Adrenal gland (tissue), 5 donors: ENCODE data around the gene PPP4R3C.

ENCODE experiments used
- POLR2A ChIP-seq, 2 donors: fragments of 450-650 bp; IDR thresholded peaks; one replicate each; pipeline ENCODE4 v1.6.1; 2017; ENCODE audit warnings: antibody characterized with exemption in 2 of 2, mild to moderate bottlenecking in 2 of 2, moderate library complexity in 1 of 2
- TF ChIP-seq, protein P1 (sequence below), 6 experiments: fragments of 450-650 bp in 4 of 6; fragments of 200-600 bp in 2 of 6; sonication (generic) in 1 of 6; IDR thresholded peaks; 1 replicate in 5 of 6; 2 replicates in 1 of 6; pipeline versions ENCODE4 v1.5.1 to v1.8.0; 2016 to 2021; ENCODE audit warnings: antibody characterized with exemption in 6 of 6, mild to moderate bottlenecking in 2 of 6, moderate library complexity in 1 of 6
- donor health status: DM: no; HTN: no; CAD: no.

GRCh38 chrX:27444093-27444908 is 18.8 kb downstream of the PPP4R3C start:
- TF ChIP-seq POLR2A (IDR thresholded peaks at IDR 0.05) = no peak
- TF ChIP-seq, protein P1, sequence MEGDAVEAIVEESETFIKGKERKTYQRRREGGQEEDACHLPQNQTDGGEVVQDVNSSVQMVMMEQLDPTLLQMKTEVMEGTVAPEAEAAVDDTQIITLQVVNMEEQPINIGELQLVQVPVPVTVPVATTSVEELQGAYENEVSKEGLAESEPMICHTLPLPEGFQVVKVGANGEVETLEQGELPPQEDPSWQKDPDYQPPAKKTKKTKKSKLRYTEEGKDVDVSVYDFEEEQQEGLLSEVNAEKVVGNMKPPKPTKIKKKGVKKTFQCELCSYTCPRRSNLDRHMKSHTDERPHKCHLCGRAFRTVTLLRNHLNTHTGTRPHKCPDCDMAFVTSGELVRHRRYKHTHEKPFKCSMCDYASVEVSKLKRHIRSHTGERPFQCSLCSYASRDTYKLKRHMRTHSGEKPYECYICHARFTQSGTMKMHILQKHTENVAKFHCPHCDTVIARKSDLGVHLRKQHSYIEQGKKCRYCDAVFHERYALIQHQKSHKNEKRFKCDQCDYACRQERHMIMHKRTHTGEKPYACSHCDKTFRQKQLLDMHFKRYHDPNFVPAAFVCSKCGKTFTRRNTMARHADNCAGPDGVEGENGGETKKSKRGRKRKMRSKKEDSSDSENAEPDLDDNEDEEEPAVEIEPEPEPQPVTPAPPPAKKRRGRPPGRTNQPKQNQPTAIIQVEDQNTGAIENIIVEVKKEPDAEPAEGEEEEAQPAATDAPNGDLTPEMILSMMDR (IDR thresholded peaks at IDR 0.05) = no peak
